K562 (cell line): ENCODE results near the gene DEPP1. TPM values are rescaled to one million over a fixed set of nuclear protein-coding genes. Genes with fewer than 3 reads are reported as not detected.

Experiments
- ATAC-seq: fragments of 200-7000 bp; cut with Tn5 transposase; 3 replicates; pipeline ENCODE4 v1.9.1; 2020; ENCODE audit warnings: moderate library complexity
- BruUV-seq: library from RNA; stranded (reverse); fragments of 400-500 nt; replicated peaks from 2 replicates; lab custom pipeline; 2021; lab: Mats Ljungman, UMichigan
- CTCF ChIA-PET: fragments of 300-600 bp; formaldehyde crosslinking; extraction: SDS; loops from one replicate; lab custom pipeline; 2021; ENCODE audit warnings: low intra/inter-chr PET ratio; lab: Yijun Ruan, JAX
- POLR2A ChIA-PET: fragments of 300-600, 350-650 bp; sonication (Branson Sonifier 250); formaldehyde crosslinking; extraction: SDS; loops from one replicate; lab custom pipeline; 2021; ENCODE audit warnings: antibody characterized with exemption, inconsistent platforms; lab: Yijun Ruan, JAX
- DNase-seq, 4 experiments: peaks; one replicate each; pipeline versions ENCODE4 v3.0.0 to v3.0.0-alpha.2; 2011 to 2018; ENCODE audit warnings: low spot score in 3 of 4, mixed read lengths in 3 of 4; ENCODE audit errors: extremely low read depth in 1 of 4
- FAIRE-seq: peaks from 2 replicates; lab custom pipeline; 2011; peaks lifted over from hg19 to GRCh38; lab: Jason Lieb, UNC
- H2AFZ ChIP-seq: 2 replicates; pipeline ENCODE4 v1.6.0; 2011; ENCODE audit warnings: low read depth, low read length, control low read depth, inconsistent platforms
- H3K27ac ChIP-seq: fragments of 200-600 bp; 3 replicates; pipeline ENCODE4 v1.8.0; 2011; ENCODE audit warnings: low read depth, mild to moderate bottlenecking, control low read depth, inconsistent platforms, low read length, moderate library complexity, mixed read lengths; ENCODE audit errors: extremely low read depth
- H3K27me3 ChIP-seq, 2 experiments: fragments of 300-600 bp in 1 of 2; 2 replicates in 1 of 2; 3 replicates in 1 of 2; pipeline versions ENCODE4 v1.6.0 to v1.8.0; 2011; ENCODE audit warnings: inconsistent platforms in 2 of 2, low read length in 2 of 2, mild to moderate bottlenecking in 1 of 2, mixed read lengths in 1 of 2, moderate library complexity in 1 of 2; ENCODE audit not compliant: control insufficient read depth in 2 of 2, insufficient read depth in 2 of 2
- H3K36me3 ChIP-seq: fragments of 300-600 bp; 3 replicates; pipeline ENCODE4 v1.8.0; 2011; ENCODE audit warnings: mild to moderate bottlenecking, low read length, inconsistent platforms; ENCODE audit not compliant: control insufficient read depth, insufficient read depth
- H3K4me1 ChIP-seq, 2 experiments: fragments of 200-600 bp in 1 of 2; replicated peaks in 1 of 2; 2 replicates in 1 of 2; 3 replicates in 1 of 2; pipeline versions ENCODE4 v1.5.1 to v1.8.0; 2011; ENCODE audit warnings: inconsistent platforms in 2 of 2, low read length in 2 of 2, mild to moderate bottlenecking in 1 of 2, mixed read lengths in 1 of 2, moderate library complexity in 1 of 2; ENCODE audit not compliant: control insufficient read depth in 2 of 2, insufficient read depth in 2 of 2
- H3K4me2 ChIP-seq: 2 replicates; pipeline ENCODE4 v1.6.1; 2011; ENCODE audit warnings: low read length, control low read depth, inconsistent platforms, mixed read lengths; ENCODE audit not compliant: insufficient read depth
- H3K4me3 ChIP-seq: fragments of 200-600 bp; sonication (generic), shearing (Covaris generic); 2 replicates; pipeline ENCODE4 v1.5.1; 2016; ENCODE audit warnings: control low read depth, inconsistent platforms
- H3K79me2 ChIP-seq: fragments of 200-600 bp; 3 replicates; pipeline ENCODE4 v1.8.0; 2011; ENCODE audit warnings: low read length, inconsistent platforms; ENCODE audit not compliant: control insufficient read depth, insufficient read depth
- H3K9ac ChIP-seq, 2 experiments: 2 replicates each; pipeline versions ENCODE4 v1.6.0 to v1.6.1; 2011; ENCODE audit warnings: low read depth in 2 of 2, low read length in 2 of 2, control low read depth in 1 of 2, inconsistent platforms in 1 of 2, mild to moderate bottlenecking in 1 of 2, mixed read lengths in 1 of 2; ENCODE audit not compliant: insufficient read depth in 1 of 2
- H3K9me1 ChIP-seq: one replicate; pipeline ENCODE4 v1.6.0; 2011; ENCODE audit warnings: inconsistent platforms, mild to moderate bottlenecking, low read length, moderate library complexity; ENCODE audit not compliant: control insufficient read depth, insufficient read depth
- H3K9me3 ChIP-seq: replicated peaks from 2 replicates; pipeline ENCODE4 v1.5.1; 2011; ENCODE audit warnings: low read depth, low read length, inconsistent platforms; ENCODE audit not compliant: control insufficient read depth, insufficient read depth
- H4K20me1 ChIP-seq: replicated peaks from 2 replicates; pipeline ENCODE4 v1.6.1; 2011; ENCODE audit warnings: low read length, inconsistent platforms, mixed read lengths; ENCODE audit not compliant: control insufficient read depth, insufficient read depth
- ATF7 ChIP-seq: fragments of 450-650 bp; IDR thresholded peaks from 2 replicates; pipeline ENCODE4 v1.7.1; 2014; ENCODE audit warnings: mild to moderate bottlenecking, moderate library complexity
- HDAC1 ChIP-seq, 2 experiments: fragments of 450-650 bp; IDR thresholded peaks; 2 replicates each; pipeline ENCODE4 v1.6.1; 2016 to 2017; ENCODE audit warnings: inconsistent platforms in 1 of 2, mild to moderate bottlenecking in 1 of 2, moderate library complexity in 1 of 2
- L3MBTL2 ChIP-seq: fragments of 450-650 bp; IDR thresholded peaks from 2 replicates; pipeline ENCODE4 v1.6.1; 2016; ENCODE audit warnings: mild to moderate bottlenecking, moderate library complexity
- RBM17 ChIP-seq: fragments of 200-400 bp; formaldehyde crosslinking; IDR thresholded peaks from 2 replicates; pipeline ENCODE4 v1.6.1; 2017; ENCODE audit warnings: low read depth, mild to moderate bottlenecking, low read length, borderline replicate concordance
- SNAPC5 ChIP-seq: fragments of 250-450 bp; sonication (Bioruptor Pico); IDR thresholded peaks from 2 replicates; pipeline ENCODE4 v1.8.0; 2021; ENCODE audit warnings: moderate library complexity, mild to moderate bottlenecking, inconsistent platforms
- WGBS: fragments of 100-300 bp; shearing (Covaris generic); methylation state at CpG from one replicate; pipeline ENCODE4 v1.1.6; 2016; ENCODE audit warnings: low coverage, mixed read lengths; ENCODE audit not compliant: insufficient coverage; ENCODE audit errors: missing lambda C conversion rate; 5-methylcytosine and 5-hydroxymethylcytosine counted together
- in situ Hi-C: fragments of 300-500 bp; cut with MboI; formaldehyde crosslinking; loops from 4 replicates; pipeline ENCODE4 v1.15.0; 2018; ENCODE audit warnings: inconsistent platforms, mixed read lengths
- intact Hi-C: fragments of 100-400 bp; cut with micrococcal nuclease; formaldehyde crosslinking; loops from 2 replicates; pipeline ENCODE4 v1.14.2; 2022
- polyA plus RNA-seq, 8 experiments: library from polyadenylated mRNA; depleted of rRNA in 4 of 8; stranded (reverse) in 5 of 8; unstranded in 3 of 8; fragments of >200 nt; fragmentation: Nextera tagmentation in 2 of 8; fragmentation: Illumina TruSeq in 1 of 8; extraction: Ambion mirVana in 2 of 8; extraction: Trizol in 1 of 8; gene quantifications; 2 replicates each; pipeline versions ENCODE4 v1.2.1 to v1.2.3, GENCODE V29; 2011 to 2014; ENCODE audit warnings: inconsistent platforms in 1 of 8, missing spikeins in 1 of 8
- total RNA-seq, 7 experiments: library from RNA; depleted of rRNA in 6 of 7; stranded (reverse); fragments of >200 nt in 6 of 7; fragmentation: Illumina TruSeq in 2 of 7; extraction: Trizol in 2 of 7; gene quantifications; 2 replicates each; pipeline versions ENCODE4 v1.2.1 to v1.2.3, GENCODE V29; 2011 to 2021; ENCODE audit warnings: low replicate concordance in 1 of 7

DEPP1 gene
- total and polyA plus RNA-seq, 9 of the 15 experiments (the other 6 are each of a cell fraction or from before 2014, with no cell fraction given): 0.04 to 0.54 (median 0.20) TPM; not detected in 1

GRCh38 chr10:44939691-44940401 is 38.8 kb downstream of the DEPP1 start:
- ChIA-PET POLR2A (interaction anchor here (0.6 kb wide), 1 partner anchor 27 kb away, joined by 3 read pairs; no protein-coding TSS in a partner anchor), CTCF (no interaction called here)
- intact Hi-C loops: no loop called here
- Histone ChIP-seq H3K4me1 (no peaks in the 10 kb centered on the region), H2AFZ (no peak overlapping the region), H3K4me3 (no peak overlapping the region), H3K27me3 (peaks cover 4 to 23% of the 10 kb centered on the region in 2 experiments; a peak in 3 of 5 replicates), H3K9me3 (no peaks in the 10 kb centered on the region), H3K79me2 (no peaks in the 10 kb centered on the region), H3K9me1 (no peaks in the 10 kb centered on the region), H3K36me3 (no peaks in the 10 kb centered on the region), H4K20me1 (no peaks in the 10 kb centered on the region), H3K4me2 (no peak overlapping the region), H3K27ac (no peak overlapping the region), H3K9ac (no peak overlapping the region)
- TF ChIP-seq RBM17 (no peak), ATF7 (no peak), HDAC1 (IDR thresholded peaks at IDR 0.05) (no peak), SNAPC5 (CRISPR knock-in tag) (no peak), L3MBTL2 (no peak)
- FAIRE-seq (no peak), DNase-seq (no peak), ATAC-seq (no peak)
- WGBS: 10% methylated on average over 7 of the region's 7 CpGs
- in situ Hi-C loops: no loop called here
- no TSS peak for BruUV-seq
